ENCODE results near the gene KLHL15. TPM values are rescaled to one million over a fixed set of nuclear protein-coding genes. Genes with fewer than 3 reads are reported as not detected.
"Not testable (repeated sequence)": the region's sequence is repeated elsewhere in the genome, so short reads cannot be mapped to it uniquely, and the experiment has no call there.

KLHL15 gene
- total and polyA plus RNA-seq, 2 donors: 5.8 to 10.6 TPM

- WGBS: 97% methylated on average over 4 of the region's 4 CpGs
- H3K36me3 ChIP-seq (ENCODE audit: control insufficient read depth in 2 of 2, insufficient read depth in 2 of 2, low read length in 1 of 2): peaks cover 3 to 5% of the 10 kb centered on the region in 2 donors
- H3K9me3 ChIP-seq (ENCODE audit: control insufficient read depth in 2 of 2, insufficient read depth in 1 of 2, low read length in 1 of 2): no peaks in the 10 kb centered on the region
- no peak overlapping the region for H3K4me3 ChIP-seq (ENCODE audit: low read length in 2 of 2)
- H3K27me3 ChIP-seq (ENCODE audit: control insufficient read depth in 2 of 2, insufficient read depth in 1 of 2, low read length in 1 of 2): no peaks in the 10 kb centered on the region
- H3K4me1 ChIP-seq (ENCODE audit: control insufficient read depth in 2 of 2, insufficient read depth in 2 of 2, low read length in 2 of 2): no peaks in the 10 kb centered on the region
- no peak overlapping the region for H3K27ac ChIP-seq (ENCODE audit: low read depth in 1 of 2, low read length in 1 of 2)
- no peak for DNase-seq (ENCODE audit: low read depth in 6 of 9, low spot score in 9 of 9)
These were observed 45.8 kb downstream of the KLHL15 start for GRCh38 chrX:23981222-23981621.

- H3K36me3 ChIP-seq (ENCODE audit: control insufficient read depth in 2 of 2, insufficient read depth in 2 of 2, low read length in 1 of 2): peaks cover 3% of the 10 kb centered on the region in 2 donors
- no peaks in the 10 kb centered on the region for H3K27me3 ChIP-seq (ENCODE audit: control insufficient read depth in 2 of 2, insufficient read depth in 1 of 2, low read length in 1 of 2)
- peak overlapping the region in 1 of 2 donors; percentile 26 for H3K27ac ChIP-seq (ENCODE audit: low read depth in 1 of 2, low read length in 1 of 2)
- no peak overlapping the region for H3K4me3 ChIP-seq (ENCODE audit: low read length in 2 of 2)
- H3K4me1 ChIP-seq (ENCODE audit: control insufficient read depth in 2 of 2, insufficient read depth in 2 of 2, low read length in 2 of 2): no peaks in the 10 kb centered on the region
- H3K9me3 ChIP-seq (ENCODE audit: control insufficient read depth in 2 of 2, insufficient read depth in 1 of 2, low read length in 1 of 2): no peaks in the 10 kb centered on the region
- 94% methylated on average over 5 of the region's 5 CpGs for WGBS
- DNase-seq (ENCODE audit: low read depth in 6 of 9, low spot score in 9 of 9): no peak
These were observed 47.0 kb downstream of the KLHL15 start for GRCh38 chrX:23980011-23980441.

- Histone ChIP-seq H3K9me3 (ENCODE audit: control insufficient read depth in 2 of 2, insufficient read depth in 1 of 2, low read length in 1 of 2) (no peaks in the 10 kb centered on the region), H3K4me1 (ENCODE audit: control insufficient read depth in 2 of 2, insufficient read depth in 2 of 2, low read length in 2 of 2) (no peaks in the 10 kb centered on the region), H3K27me3 (ENCODE audit: control insufficient read depth in 2 of 2, insufficient read depth in 1 of 2, low read length in 1 of 2) (no peaks in the 10 kb centered on the region), H3K27ac (ENCODE audit: low read depth in 1 of 2, low read length in 1 of 2) (no peak overlapping the region), H3K36me3 (ENCODE audit: control insufficient read depth in 2 of 2, insufficient read depth in 2 of 2, low read length in 1 of 2) (peaks cover 0 to 3% of the 10 kb centered on the region in 2 donors), H3K4me3 (ENCODE audit: low read length in 2 of 2) (no peak overlapping the region)
- 97% methylated on average over 4 of the region's 4 CpGs for WGBS
- DNase-seq (ENCODE audit: low read depth in 6 of 9, low spot score in 9 of 9): no peak
These were observed 48.5 kb downstream of the KLHL15 start for GRCh38 chrX:23978491-23978890.

GRCh38 chrX:23965630-23966029 lies 61.4 kb downstream of the KLHL15 start:
- H3K4me3 ChIP-seq (ENCODE audit: low read length in 2 of 2); H3K27me3 ChIP-seq (ENCODE audit: control insufficient read depth in 2 of 2, insufficient read depth in 1 of 2, low read length in 1 of 2); DNase-seq (ENCODE audit: low read depth in 6 of 9, low spot score in 9 of 9); H3K27ac ChIP-seq (ENCODE audit: low read depth in 1 of 2, low read length in 1 of 2); H3K4me1 ChIP-seq (ENCODE audit: control insufficient read depth in 2 of 2, insufficient read depth in 2 of 2, low read length in 2 of 2); H3K9me3 ChIP-seq (ENCODE audit: control insufficient read depth in 2 of 2, insufficient read depth in 1 of 2, low read length in 1 of 2); H3K36me3 ChIP-seq (ENCODE audit: control insufficient read depth in 2 of 2, insufficient read depth in 2 of 2, low read length in 1 of 2): not testable (repeated sequence)
- WGBS: 96% methylated on average over 8 of the region's 8 CpGs

- WGBS: 81% methylated on average over 5 of the region's 5 CpGs
- no peak overlapping the region for H3K4me3 ChIP-seq (ENCODE audit: low read length in 2 of 2)
- H3K27ac ChIP-seq (ENCODE audit: low read depth in 1 of 2, low read length in 1 of 2): no peak overlapping the region
- no peaks in the 10 kb centered on the region for H3K9me3 ChIP-seq (ENCODE audit: control insufficient read depth in 2 of 2, insufficient read depth in 1 of 2, low read length in 1 of 2)
- H3K27me3 ChIP-seq (ENCODE audit: control insufficient read depth in 2 of 2, insufficient read depth in 1 of 2, low read length in 1 of 2): no peaks in the 10 kb centered on the region
- H3K4me1 ChIP-seq (ENCODE audit: control insufficient read depth in 2 of 2, insufficient read depth in 2 of 2, low read length in 2 of 2): peaks cover 0 to 4% of the 10 kb centered on the region in 2 donors
- no peaks in the 10 kb centered on the region for H3K36me3 ChIP-seq (ENCODE audit: control insufficient read depth in 2 of 2, insufficient read depth in 2 of 2, low read length in 1 of 2)
- no peak for DNase-seq (ENCODE audit: low read depth in 6 of 9, low spot score in 9 of 9)
These were observed 62.8 kb downstream of the KLHL15 start for GRCh38 chrX:23964191-23964590.

GRCh38 chrX:23959781-23960180 lies 67.2 kb downstream of the KLHL15 start:
- peaks cover 0 to 7% of the 10 kb centered on the region in 2 donors for H3K4me1 ChIP-seq (ENCODE audit: control insufficient read depth in 2 of 2, insufficient read depth in 2 of 2, low read length in 2 of 2)
- no peaks in the 10 kb centered on the region for H3K27me3 ChIP-seq (ENCODE audit: control insufficient read depth in 2 of 2, insufficient read depth in 1 of 2, low read length in 1 of 2)
- peak overlapping the region; percentile 77 to 84 for H3K27ac ChIP-seq (ENCODE audit: low read depth in 1 of 2, low read length in 1 of 2)
- WGBS: 81% methylated on average over 3 of the region's 3 CpGs
- H3K9me3 ChIP-seq (ENCODE audit: control insufficient read depth in 2 of 2, insufficient read depth in 1 of 2, low read length in 1 of 2): no peaks in the 10 kb centered on the region
- DNase-seq (ENCODE audit: low read depth in 6 of 9, low spot score in 9 of 9): peak in 8 of 9 donors; percentile 19 to 86 (median 60)
- no peaks in the 10 kb centered on the region for H3K36me3 ChIP-seq (ENCODE audit: control insufficient read depth in 2 of 2, insufficient read depth in 2 of 2, low read length in 1 of 2)
- no peak overlapping the region for H3K4me3 ChIP-seq (ENCODE audit: low read length in 2 of 2)

GRCh38 chrX:23954396-23954795 lies 72.6 kb downstream of the KLHL15 start:
- Histone ChIP-seq H3K4me3 (ENCODE audit: low read length in 2 of 2) (no peak overlapping the region), H3K4me1 (ENCODE audit: control insufficient read depth in 2 of 2, insufficient read depth in 2 of 2, low read length in 2 of 2) (peaks cover 0 to 3% of the 10 kb centered on the region in 2 donors), H3K27ac (ENCODE audit: low read depth in 1 of 2, low read length in 1 of 2) (no peak overlapping the region), H3K36me3 (ENCODE audit: control insufficient read depth in 2 of 2, insufficient read depth in 2 of 2, low read length in 1 of 2) (no peaks in the 10 kb centered on the region), H3K9me3 (ENCODE audit: control insufficient read depth in 2 of 2, insufficient read depth in 1 of 2, low read length in 1 of 2) (no peaks in the 10 kb centered on the region), H3K27me3 (ENCODE audit: control insufficient read depth in 2 of 2, insufficient read depth in 1 of 2, low read length in 1 of 2) (no peaks in the 10 kb centered on the region)
- WGBS: 97% methylated on average over 4 of the region's 4 CpGs
- DNase-seq (ENCODE audit: low read depth in 6 of 9, low spot score in 9 of 9): no peak

- 94% methylated on average over 11 of the region's 11 CpGs for WGBS
- H3K36me3 ChIP-seq (ENCODE audit: control insufficient read depth in 2 of 2, insufficient read depth in 2 of 2, low read length in 1 of 2): no peaks in the 10 kb centered on the region
- peak in 1 of 9 donors; percentile 23 for DNase-seq (ENCODE audit: low read depth in 6 of 9, low spot score in 9 of 9)
- H3K27me3 ChIP-seq (ENCODE audit: control insufficient read depth in 2 of 2, insufficient read depth in 1 of 2, low read length in 1 of 2): no peaks in the 10 kb centered on the region
- H3K27ac ChIP-seq (ENCODE audit: low read depth in 1 of 2, low read length in 1 of 2): peak overlapping the region in 1 of 2 donors; percentile 88
- no peaks in the 10 kb centered on the region for H3K9me3 ChIP-seq (ENCODE audit: control insufficient read depth in 2 of 2, insufficient read depth in 1 of 2, low read length in 1 of 2)
- H3K4me1 ChIP-seq (ENCODE audit: control insufficient read depth in 2 of 2, insufficient read depth in 2 of 2, low read length in 2 of 2): no peaks in the 10 kb centered on the region
- no peak overlapping the region for H3K4me3 ChIP-seq (ENCODE audit: low read length in 2 of 2)
These were observed 73.1 kb downstream of the KLHL15 start for GRCh38 chrX:23953908-23954269.

GRCh38 chrX:23952984-23953907 lies 73.7 kb downstream of the KLHL15 start:
- 12% methylated on average over 9 of the region's 9 CpGs for WGBS
- peak in 5 of 9 donors; percentile 13 to 69 (median 37) for DNase-seq (ENCODE audit: low read depth in 6 of 9, low spot score in 9 of 9)
- Histone ChIP-seq H3K9me3 (ENCODE audit: control insufficient read depth in 2 of 2, insufficient read depth in 1 of 2, low read length in 1 of 2) (no peaks in the 10 kb centered on the region), H3K27ac (ENCODE audit: low read depth in 1 of 2, low read length in 1 of 2) (peak overlapping the region; percentile 85 to 88), H3K4me1 (ENCODE audit: control insufficient read depth in 2 of 2, insufficient read depth in 2 of 2, low read length in 2 of 2) (no peaks in the 10 kb centered on the region), H3K27me3 (ENCODE audit: control insufficient read depth in 2 of 2, insufficient read depth in 1 of 2, low read length in 1 of 2) (no peaks in the 10 kb centered on the region), H3K36me3 (ENCODE audit: control insufficient read depth in 2 of 2, insufficient read depth in 2 of 2, low read length in 1 of 2) (no peaks in the 10 kb centered on the region), H3K4me3 (ENCODE audit: low read length in 2 of 2) (peak overlapping the region; percentile 35 to 38)
